Loucy (cell line): Measurements from ENCODE around the gene ZBTB11.

Experiments used
- CTCF ChIP-seq: fragments of 200-600 bp; sonication (generic); conservative IDR thresholded peaks from 2 replicates; pipeline ENCODE4 v1.5.1; 2014; ENCODE audit warnings: mild to moderate bottlenecking, antibody characterized with exemption, low read length
- EZH2phosphoT487 ChIP-seq: fragments of 200-600 bp; IDR thresholded peaks from 2 replicates; pipeline ENCODE4 v1.6.1; 2018; ENCODE audit warnings: antibody characterized with exemption, mild to moderate bottlenecking, moderate library complexity, borderline replicate concordance

- TF ChIP-seq CTCF (no peak), EZH2phosphoT487 (no peak)
Measured at GRCh38 chr3:101720851-101721840, 44.2 kb upstream of the ZBTB11 start.
